ENCODE measurements around the gene SLC6A6.

Gene SLC6A6

DNA sequence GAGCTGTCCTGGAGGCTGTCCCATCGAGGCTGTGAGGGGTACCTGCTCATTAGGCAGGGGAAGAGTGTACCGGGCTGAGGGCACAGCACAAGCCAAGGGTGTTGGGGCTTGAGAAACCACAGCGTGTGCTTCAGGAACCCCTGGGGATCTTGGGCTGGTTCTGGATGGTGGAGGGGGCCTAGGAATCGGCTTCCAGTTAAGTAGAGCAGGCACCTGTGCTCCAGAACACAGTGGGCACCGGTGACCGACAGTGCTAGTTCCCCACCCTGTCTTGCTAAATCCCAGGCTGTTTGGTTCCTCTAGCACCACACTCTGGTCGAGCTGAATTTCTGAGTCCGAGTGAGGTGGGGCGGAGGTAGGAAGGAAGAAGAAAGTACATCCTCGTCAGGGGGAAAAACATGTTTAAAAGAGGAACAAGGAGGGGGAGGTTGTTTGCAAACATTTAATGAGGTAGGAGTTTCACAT lies 29.1 kb downstream of the SLC6A6 start:
- Histone ChIP-seq H3K4me3 (ENCODE audit: low read length) (peak overlapping the region; percentile 61), H2AFZ (ENCODE audit: low read length) (peak overlapping the region; percentile 64), H3K79me2 (ENCODE audit: low read length) (peaks cover 22% of the 10 kb centered on the region), H3K36me3 (replicated peaks; ENCODE audit: insufficient read depth, low read length) (no peaks in the 10 kb centered on the region), H3K9me2 (replicated peaks; ENCODE audit: insufficient read depth, low read length) (no peaks in the 10 kb centered on the region), H3K27me3 (replicated peaks; ENCODE audit: insufficient read depth, low read length) (no peaks in the 10 kb centered on the region), H3K4me2 (ENCODE audit: low read depth, low read length) (peak overlapping the region; percentile 98), H3K9ac (ENCODE audit: low read length) (peak overlapping the region; percentile 78), H3K4me1 (ENCODE audit: low read length) (peaks cover 55% of the 10 kb centered on the region), H3K27ac (ENCODE audit: low read length) (peak overlapping the region; percentile 99), H3K9me3 (replicated peaks; ENCODE audit: insufficient read depth, low read length) (no peaks in the 10 kb centered on the region), H4K20me1 (ENCODE audit: insufficient read depth, low read length) (no peaks in the 10 kb centered on the region; the same call in 1 of the 2 replicates), H3F3A (ENCODE audit: insufficient read depth, low read length) (peaks cover 32% of the 10 kb centered on the region)
- TF ChIP-seq EZH2phosphoT487 (IDR thresholded peaks at IDR 0.05; ENCODE audit: low read length) = no peak
- TF ChIP-seq, protein P1, sequence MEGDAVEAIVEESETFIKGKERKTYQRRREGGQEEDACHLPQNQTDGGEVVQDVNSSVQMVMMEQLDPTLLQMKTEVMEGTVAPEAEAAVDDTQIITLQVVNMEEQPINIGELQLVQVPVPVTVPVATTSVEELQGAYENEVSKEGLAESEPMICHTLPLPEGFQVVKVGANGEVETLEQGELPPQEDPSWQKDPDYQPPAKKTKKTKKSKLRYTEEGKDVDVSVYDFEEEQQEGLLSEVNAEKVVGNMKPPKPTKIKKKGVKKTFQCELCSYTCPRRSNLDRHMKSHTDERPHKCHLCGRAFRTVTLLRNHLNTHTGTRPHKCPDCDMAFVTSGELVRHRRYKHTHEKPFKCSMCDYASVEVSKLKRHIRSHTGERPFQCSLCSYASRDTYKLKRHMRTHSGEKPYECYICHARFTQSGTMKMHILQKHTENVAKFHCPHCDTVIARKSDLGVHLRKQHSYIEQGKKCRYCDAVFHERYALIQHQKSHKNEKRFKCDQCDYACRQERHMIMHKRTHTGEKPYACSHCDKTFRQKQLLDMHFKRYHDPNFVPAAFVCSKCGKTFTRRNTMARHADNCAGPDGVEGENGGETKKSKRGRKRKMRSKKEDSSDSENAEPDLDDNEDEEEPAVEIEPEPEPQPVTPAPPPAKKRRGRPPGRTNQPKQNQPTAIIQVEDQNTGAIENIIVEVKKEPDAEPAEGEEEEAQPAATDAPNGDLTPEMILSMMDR (IDR thresholded peaks at IDR 0.05; ENCODE audit: low read length) = peak; percentile 47
- DNase-seq = no peak

DNA sequence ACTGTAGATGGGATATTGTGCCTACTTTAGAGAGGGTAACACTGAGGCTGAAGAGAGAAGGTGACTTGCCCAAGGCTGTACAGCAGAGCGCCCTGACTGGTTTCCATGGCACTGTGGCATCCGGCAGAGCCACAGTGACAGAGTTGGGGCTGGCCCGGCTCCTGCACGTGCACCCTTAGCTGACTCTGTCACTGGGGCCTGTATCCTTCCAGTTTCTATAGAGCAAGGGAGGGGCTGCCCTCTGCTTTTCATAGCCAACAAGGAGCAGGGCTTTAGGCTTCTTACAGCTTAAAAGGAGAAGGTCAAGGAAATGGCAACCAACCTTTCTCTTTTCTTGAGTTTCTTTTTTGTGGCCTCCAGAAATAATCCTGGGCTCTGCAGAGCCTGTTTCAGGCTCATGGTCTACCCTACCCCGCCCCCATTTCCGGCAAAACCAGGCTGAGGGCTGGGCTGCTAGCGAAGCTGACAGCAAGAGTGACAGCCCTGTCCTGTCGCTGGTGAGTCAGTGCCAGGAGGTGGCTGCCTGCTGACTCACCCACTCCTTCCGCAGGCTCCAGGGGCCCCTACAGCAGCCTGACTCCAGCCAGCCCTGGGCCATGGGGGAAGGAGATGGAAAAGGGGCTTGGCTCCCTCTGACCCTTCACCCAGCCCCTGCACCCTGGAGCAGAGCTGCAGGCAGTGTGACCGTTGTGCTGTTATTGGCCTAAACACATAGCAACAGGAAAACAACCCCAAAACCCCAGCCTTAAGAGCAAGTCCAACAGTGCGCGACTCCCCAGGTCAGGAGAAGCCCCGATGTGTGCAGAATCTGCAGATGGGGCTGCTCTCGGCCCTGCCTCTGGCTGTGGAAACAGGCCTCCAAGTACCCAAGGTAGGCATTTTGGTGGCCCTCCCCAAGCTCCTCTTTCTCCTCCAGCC lies 29.8 kb downstream of the SLC6A6 start:
- H3K27me3 ChIP-seq (replicated peaks; ENCODE audit: insufficient read depth, low read length) = no peaks in the 10 kb centered on the region
- peak overlapping the region; percentile 64 for H2AFZ ChIP-seq (ENCODE audit: low read length)
- H3K4me2 ChIP-seq (ENCODE audit: low read depth, low read length) = peak overlapping the region; percentile 98
- H3K4me1 ChIP-seq (ENCODE audit: low read length) = peaks cover 57% of the 10 kb centered on the region
- no peaks in the 10 kb centered on the region; the same call in 1 of the 2 replicates for H4K20me1 ChIP-seq (ENCODE audit: insufficient read depth, low read length)
- peak overlapping the region; percentile 61 for H3K4me3 ChIP-seq (ENCODE audit: low read length)
- no peaks in the 10 kb centered on the region for H3K9me3 ChIP-seq (replicated peaks; ENCODE audit: insufficient read depth, low read length)
- no peaks in the 10 kb centered on the region for H3K36me3 ChIP-seq (replicated peaks; ENCODE audit: insufficient read depth, low read length)
- H3K9me2 ChIP-seq (replicated peaks; ENCODE audit: insufficient read depth, low read length) = no peaks in the 10 kb centered on the region
- TF ChIP-seq EZH2phosphoT487 (IDR thresholded peaks at IDR 0.05; ENCODE audit: low read length) (no peak), EZH2 (optimal IDR thresholded peaks at IDR 0.05; ENCODE audit: low read depth, low read length) (no peak)
- TF ChIP-seq, protein P1 (IDR thresholded peaks at IDR 0.05; ENCODE audit: low read length) = no peak
- peaks cover 32% of the 10 kb centered on the region for H3F3A ChIP-seq (ENCODE audit: insufficient read depth, low read length)
- peak overlapping the region; percentile 78 for H3K9ac ChIP-seq (ENCODE audit: low read length)
- peak; percentile 94 for DNase-seq
- peaks cover 27% of the 10 kb centered on the region for H3K79me2 ChIP-seq (ENCODE audit: low read length)
- peak overlapping the region; percentile 99 for H3K27ac ChIP-seq (ENCODE audit: low read length)

DNA sequence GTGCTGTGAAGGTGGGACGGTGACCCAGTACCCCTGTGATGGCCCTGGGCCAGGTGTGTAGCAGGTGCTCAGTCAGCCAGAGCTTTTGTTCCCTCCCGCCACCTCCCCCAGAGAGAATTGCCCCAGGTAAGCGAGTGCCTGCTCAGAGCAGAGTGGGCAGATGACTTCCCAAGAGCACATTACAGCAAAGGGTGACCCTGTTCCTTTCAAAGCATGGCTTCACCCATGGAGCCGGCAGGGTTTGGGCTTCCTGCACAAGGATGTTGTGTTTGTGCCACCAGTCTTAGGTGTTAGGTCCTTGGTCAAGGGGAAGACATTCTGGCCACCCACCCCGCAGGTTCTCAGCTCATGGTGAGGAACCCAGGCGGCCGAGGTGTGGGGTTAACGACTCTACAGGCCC lies 30.7 kb downstream of the SLC6A6 start:
- DNase-seq = no peak
- no peaks in the 10 kb centered on the region for H3K9me2 ChIP-seq (replicated peaks; ENCODE audit: insufficient read depth, low read length)
- no peaks in the 10 kb centered on the region for H3K9me3 ChIP-seq (replicated peaks; ENCODE audit: insufficient read depth, low read length)
- no peak overlapping the region for H3K4me3 ChIP-seq (ENCODE audit: low read length)
- no peak overlapping the region for H2AFZ ChIP-seq (ENCODE audit: low read length)
- TF ChIP-seq, protein P1 (IDR thresholded peaks at IDR 0.05; ENCODE audit: low read length) = no peak
- TF ChIP-seq EZH2 (optimal IDR thresholded peaks at IDR 0.05; ENCODE audit: low read depth, low read length) (no peak), EZH2phosphoT487 (IDR thresholded peaks at IDR 0.05; ENCODE audit: low read length) (no peak)
- H3K27me3 ChIP-seq (replicated peaks; ENCODE audit: insufficient read depth, low read length) = no peaks in the 10 kb centered on the region
- H3K4me2 ChIP-seq (ENCODE audit: low read depth, low read length) = peak overlapping the region; percentile 98
- no peaks in the 10 kb centered on the region for H3K36me3 ChIP-seq (replicated peaks; ENCODE audit: insufficient read depth, low read length)
- peaks cover 27% of the 10 kb centered on the region for H3K79me2 ChIP-seq (ENCODE audit: low read length)
- H3K9ac ChIP-seq (ENCODE audit: low read length) = no peak overlapping the region
- H3F3A ChIP-seq (ENCODE audit: insufficient read depth, low read length) = peaks cover 32% of the 10 kb centered on the region
- peaks cover 55% of the 10 kb centered on the region for H3K4me1 ChIP-seq (ENCODE audit: low read length)
- peak overlapping the region; percentile 99; the same call in 1 of the 2 replicates for H3K27ac ChIP-seq (ENCODE audit: low read length)
- H4K20me1 ChIP-seq (ENCODE audit: insufficient read depth, low read length) = no peaks in the 10 kb centered on the region; the same call in 1 of the 2 replicates
